22Rv1 (cell line): Measurements from ENCODE around the gene ITPRIPL2.

ENCODE experiments used
- ZFX ChIP-seq: fragments of 450-650 bp; IDR thresholded peaks from 2 replicates; pipeline ENCODE4 v1.6.1; 2017; ENCODE audit warnings: antibody characterized with exemption, borderline replicate concordance
- TF ChIP-seq, protein P1 (sequence below): fragments of 450-650 bp; IDR thresholded peaks from 2 replicates; pipeline ENCODE4 v1.5.1; 2017; ENCODE audit warnings: mild to moderate bottlenecking

DNA sequence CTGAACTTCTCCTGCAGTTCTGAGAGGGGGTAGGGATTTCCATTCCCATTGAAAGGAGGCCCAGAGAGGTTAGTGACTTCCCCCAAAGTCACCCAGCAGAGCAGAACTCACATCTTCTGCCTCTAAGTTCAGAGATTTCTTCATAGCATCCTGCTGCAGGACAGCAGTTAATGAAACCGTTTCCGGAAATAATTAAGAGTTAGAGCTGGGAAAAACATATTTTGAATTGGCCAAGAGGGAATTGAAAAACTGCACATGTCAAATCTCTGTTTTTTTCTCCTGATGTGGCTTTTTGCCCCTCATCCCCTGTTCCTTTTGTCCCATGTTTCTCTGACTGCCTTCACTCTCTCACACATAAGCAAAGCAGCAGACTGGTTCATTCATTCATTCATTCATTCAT is 26.6 kb downstream of the ITPRIPL2 start:
- TF ChIP-seq, protein P1, sequence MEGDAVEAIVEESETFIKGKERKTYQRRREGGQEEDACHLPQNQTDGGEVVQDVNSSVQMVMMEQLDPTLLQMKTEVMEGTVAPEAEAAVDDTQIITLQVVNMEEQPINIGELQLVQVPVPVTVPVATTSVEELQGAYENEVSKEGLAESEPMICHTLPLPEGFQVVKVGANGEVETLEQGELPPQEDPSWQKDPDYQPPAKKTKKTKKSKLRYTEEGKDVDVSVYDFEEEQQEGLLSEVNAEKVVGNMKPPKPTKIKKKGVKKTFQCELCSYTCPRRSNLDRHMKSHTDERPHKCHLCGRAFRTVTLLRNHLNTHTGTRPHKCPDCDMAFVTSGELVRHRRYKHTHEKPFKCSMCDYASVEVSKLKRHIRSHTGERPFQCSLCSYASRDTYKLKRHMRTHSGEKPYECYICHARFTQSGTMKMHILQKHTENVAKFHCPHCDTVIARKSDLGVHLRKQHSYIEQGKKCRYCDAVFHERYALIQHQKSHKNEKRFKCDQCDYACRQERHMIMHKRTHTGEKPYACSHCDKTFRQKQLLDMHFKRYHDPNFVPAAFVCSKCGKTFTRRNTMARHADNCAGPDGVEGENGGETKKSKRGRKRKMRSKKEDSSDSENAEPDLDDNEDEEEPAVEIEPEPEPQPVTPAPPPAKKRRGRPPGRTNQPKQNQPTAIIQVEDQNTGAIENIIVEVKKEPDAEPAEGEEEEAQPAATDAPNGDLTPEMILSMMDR = no peak
- TF ChIP-seq ZFX = no peak
